ENCODE measurements around the gene MRM2. TPM values are rescaled to one million over a fixed set of nuclear protein-coding genes. Genes with fewer than 3 reads are reported as not detected.
A peak's percentile ranks its signal among the peaks of the same experiment; 100 is the strongest.

MRM2 gene
- total and polyA plus RNA-seq, 10 of the 15 experiments (the other 5 are each of a cell fraction or from before 2014, with no cell fraction given) = 43.2 to 128 (median 71.4) TPM

DNA sequence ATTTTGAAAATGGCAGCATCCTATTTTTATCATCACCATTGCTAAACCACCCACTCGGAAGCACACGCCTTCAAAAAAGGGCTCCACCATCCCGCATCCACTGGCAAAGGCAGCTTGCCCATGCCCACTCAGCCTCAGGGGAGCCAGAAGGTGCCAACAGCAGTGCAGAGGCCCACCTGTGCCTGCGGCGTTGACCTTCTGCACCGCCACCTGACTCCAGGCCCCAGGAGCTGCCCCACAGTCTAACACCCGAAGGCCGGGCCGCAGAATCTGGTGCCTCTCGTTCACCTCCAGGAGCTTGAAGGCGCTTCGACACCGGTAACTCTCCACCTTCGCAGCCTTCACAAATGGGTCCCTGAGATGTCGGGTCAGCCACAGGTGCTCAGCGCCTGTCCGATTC, 2.8 kb downstream of the MRM2 start:
- H3K9ac ChIP-seq (ENCODE audit: control insufficient read depth, insufficient read depth, low read length) = no peak overlapping the region
- CTCF ChIA-PET = interaction anchor here (1.2 kb wide), 1 partner anchor 23 kb away, joined by 4 read pairs; no protein-coding TSS in a partner anchor
- ATAC-seq = no peak
- TF ChIP-seq MYC (IDR thresholded peaks at IDR 0.05; ENCODE audit: insufficient read depth, insufficient read length, insufficient replicate concordance, low read length, severe bottlenecking) (no peak), ZNF274 (IDR thresholded peaks at IDR 0.05; ENCODE audit: insufficient read depth, insufficient read length) (no peak), RUNX3 (IDR thresholded peaks at IDR 0.05; ENCODE audit: low read length) (no peak), SUZ12 (IDR thresholded peaks at IDR 0.05; ENCODE audit: unreplicated experiment) (no peak)
- TF ChIP-seq, protein P1, sequence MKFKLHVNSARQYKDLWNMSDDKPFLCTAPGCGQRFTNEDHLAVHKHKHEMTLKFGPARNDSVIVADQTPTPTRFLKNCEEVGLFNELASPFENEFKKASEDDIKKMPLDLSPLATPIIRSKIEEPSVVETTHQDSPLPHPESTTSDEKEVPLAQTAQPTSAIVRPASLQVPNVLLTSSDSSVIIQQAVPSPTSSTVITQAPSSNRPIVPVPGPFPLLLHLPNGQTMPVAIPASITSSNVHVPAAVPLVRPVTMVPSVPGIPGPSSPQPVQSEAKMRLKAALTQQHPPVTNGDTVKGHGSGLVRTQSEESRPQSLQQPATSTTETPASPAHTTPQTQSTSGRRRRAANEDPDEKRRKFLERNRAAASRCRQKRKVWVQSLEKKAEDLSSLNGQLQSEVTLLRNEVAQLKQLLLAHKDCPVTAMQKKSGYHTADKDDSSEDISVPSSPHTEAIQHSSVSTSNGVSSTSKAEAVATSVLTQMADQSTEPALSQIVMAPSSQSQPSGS (IDR thresholded peaks at IDR 0.05; ENCODE audit: low read length) = no peak
- peak overlapping the region; percentile 44 for H3K4me2 ChIP-seq (ENCODE audit: control insufficient read depth, insufficient read depth)
- no peak for DNase-seq (ENCODE audit: low read depth, low spot score)
- no peaks in the 10 kb centered on the region for H4K20me1 ChIP-seq (ENCODE audit: control insufficient read depth, insufficient read depth)
- no peaks in the 10 kb centered on the region for H3K27me3 ChIP-seq (replicated peaks in 1 of 2; ENCODE audit: control insufficient read depth in 2 of 2, insufficient read depth in 2 of 2, low read length in 1 of 2)
- no peak for FAIRE-seq
- intact Hi-C loops (cut with micrococcal nuclease; ENCODE audit: unreplicated experiment) (no loop called here), in situ Hi-C loops (cut with MboI) (no loop called here)
- no peaks in the 10 kb centered on the region; the same call in 2 of the 3 replicates for H3K9me3 ChIP-seq (replicated peaks; ENCODE audit: control insufficient read depth, insufficient read depth, low read length)
- no peak overlapping the region for H3K27ac ChIP-seq (ENCODE audit: control insufficient read depth, insufficient read depth)
- peaks cover 42% of the 10 kb centered on the region for H3K79me2 ChIP-seq (ENCODE audit: control insufficient read depth, insufficient read depth, low read length)
- 94% methylated on average over 16 of the region's 17 CpGs for WGBS (ENCODE audit: insufficient coverage, insufficient replicate concordance, low lambda C conversion rate, missing lambda C conversion rate)
- POLR2A ChIA-PET = interaction anchor here (0.8 to 1.3 kb wide), 2 partner anchors 68 to 71 kb away, joined by 3 to 9 read pairs; no protein-coding TSS in a partner anchor
- SMC1A ChIA-PET (ENCODE audit: uncharacterized antibody, unreplicated experiment) = interaction anchor here (1.2 kb wide), 1 partner anchor 9 kb away, joined by 4 read pairs; no protein-coding TSS in a partner anchor
- no peak overlapping the region for H3K4me3 ChIP-seq
- H3K36me3 ChIP-seq (ENCODE audit: control insufficient read depth in 2 of 2, insufficient read depth in 2 of 2, low read length in 1 of 2) = peaks cover 9 to 24% of the 10 kb centered on the region in 2 experiments
- RAD21 ChIA-PET (ENCODE audit: unreplicated experiment) = no interaction called here
- H2AFZ ChIP-seq (ENCODE audit: control insufficient read depth, low read depth, low read length) = no peak overlapping the region
- no TSS peak for BruUV-seq (replicated peaks)
- peaks cover 44% of the 10 kb centered on the region for H3K4me1 ChIP-seq (ENCODE audit: control insufficient read depth, insufficient read depth, low read length)
